ENCODE data around the gene LGALS9.
A peak's percentile ranks its signal among the peaks of the same experiment; 100 is the strongest.
"Not testable (repeated sequence)": the region's sequence is repeated elsewhere in the genome, so short reads cannot be mapped to it uniquely, and the experiment has no call there.

Gene LGALS9

DNA sequence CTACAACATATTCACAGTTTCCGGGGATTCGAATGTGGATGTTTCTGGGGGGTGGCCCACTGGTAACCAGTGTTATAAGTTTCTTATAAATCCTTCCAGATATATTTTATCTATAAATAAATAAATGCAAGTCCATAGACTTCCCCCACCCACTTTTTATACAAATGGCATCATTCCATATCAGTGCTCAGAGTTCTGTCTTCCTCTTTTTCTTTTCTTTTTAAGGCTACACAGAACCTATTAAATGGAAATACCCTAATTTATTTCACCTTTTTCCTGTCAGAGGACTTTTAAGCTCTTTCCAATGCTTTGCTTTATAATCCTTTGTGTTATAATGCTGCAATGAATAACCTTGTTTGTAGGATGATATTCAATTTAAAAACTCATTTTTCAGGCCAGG is 3.8 kb downstream of the LGALS9 start:
- no peak for DNase-seq (ENCODE audit: low read depth)
- TF ChIP-seq, protein P1, sequence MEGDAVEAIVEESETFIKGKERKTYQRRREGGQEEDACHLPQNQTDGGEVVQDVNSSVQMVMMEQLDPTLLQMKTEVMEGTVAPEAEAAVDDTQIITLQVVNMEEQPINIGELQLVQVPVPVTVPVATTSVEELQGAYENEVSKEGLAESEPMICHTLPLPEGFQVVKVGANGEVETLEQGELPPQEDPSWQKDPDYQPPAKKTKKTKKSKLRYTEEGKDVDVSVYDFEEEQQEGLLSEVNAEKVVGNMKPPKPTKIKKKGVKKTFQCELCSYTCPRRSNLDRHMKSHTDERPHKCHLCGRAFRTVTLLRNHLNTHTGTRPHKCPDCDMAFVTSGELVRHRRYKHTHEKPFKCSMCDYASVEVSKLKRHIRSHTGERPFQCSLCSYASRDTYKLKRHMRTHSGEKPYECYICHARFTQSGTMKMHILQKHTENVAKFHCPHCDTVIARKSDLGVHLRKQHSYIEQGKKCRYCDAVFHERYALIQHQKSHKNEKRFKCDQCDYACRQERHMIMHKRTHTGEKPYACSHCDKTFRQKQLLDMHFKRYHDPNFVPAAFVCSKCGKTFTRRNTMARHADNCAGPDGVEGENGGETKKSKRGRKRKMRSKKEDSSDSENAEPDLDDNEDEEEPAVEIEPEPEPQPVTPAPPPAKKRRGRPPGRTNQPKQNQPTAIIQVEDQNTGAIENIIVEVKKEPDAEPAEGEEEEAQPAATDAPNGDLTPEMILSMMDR (IDR thresholded peaks at IDR 0.05; ENCODE audit: low read depth, low read length, missing control alignments) = no peak
- no peak overlapping the region for H3K4me3 ChIP-seq (ENCODE audit: low read depth, low read length)

DNA sequence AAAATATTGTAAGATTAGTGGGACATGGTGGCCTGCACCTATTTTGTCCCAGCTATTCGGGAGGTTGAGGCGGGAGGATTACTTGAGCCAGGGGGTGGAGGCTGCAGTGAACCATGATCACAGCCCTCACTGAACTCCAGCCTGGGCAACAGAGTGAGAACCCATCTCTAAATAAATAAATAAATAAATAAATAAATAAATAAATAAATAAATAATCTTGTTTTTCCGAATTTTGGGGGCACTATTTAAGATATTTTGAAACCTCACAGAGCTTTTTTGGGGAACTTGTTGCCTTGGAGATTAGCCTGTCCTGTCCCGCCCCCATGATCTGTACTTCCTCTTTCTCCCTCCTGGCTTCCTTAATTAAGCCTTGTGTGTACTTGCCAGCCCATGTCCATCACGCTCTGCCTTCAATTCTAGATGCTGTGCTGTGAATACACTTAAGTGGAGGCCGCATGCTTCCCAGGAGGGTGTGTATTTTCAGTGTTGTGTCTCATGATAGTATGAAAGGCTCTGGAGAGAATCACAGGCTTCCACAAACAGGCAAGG is 4.4 kb downstream of the LGALS9 start:
- no peak overlapping the region for H3K4me3 ChIP-seq (ENCODE audit: low read depth, low read length)
- DNase-seq (ENCODE audit: low read depth) = peak; percentile 29
- TF ChIP-seq, protein P1 (IDR thresholded peaks at IDR 0.05; ENCODE audit: low read depth, low read length, missing control alignments) = no peak

DNA sequence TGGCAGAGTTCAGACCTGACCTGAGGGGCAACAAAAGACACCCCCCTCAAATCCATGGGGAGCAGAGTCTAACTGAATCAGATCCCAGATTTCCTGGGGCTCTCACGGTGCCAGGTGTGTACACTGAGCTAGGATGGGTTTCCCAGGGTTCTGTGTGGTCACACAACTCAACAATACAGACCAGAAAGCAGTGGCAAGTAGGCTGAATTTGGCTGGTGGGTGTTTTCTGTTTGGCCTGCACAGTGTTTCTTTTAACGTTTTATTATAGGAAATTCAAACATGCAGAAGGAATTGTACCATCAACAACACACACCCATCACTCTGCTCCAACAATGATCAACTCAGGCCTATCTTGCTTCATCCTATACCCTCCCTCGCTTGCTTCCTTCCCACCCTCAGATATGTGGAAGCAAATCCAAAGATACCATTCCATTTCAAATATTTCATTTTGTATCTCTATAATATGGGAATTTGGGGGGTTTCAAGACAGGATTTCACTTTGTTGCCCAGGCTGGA is 5.1 kb downstream of the LGALS9 start:
- not testable (repeated sequence) for DNase-seq (ENCODE audit: low read depth); H3K4me3 ChIP-seq (ENCODE audit: low read depth, low read length)

DNA sequence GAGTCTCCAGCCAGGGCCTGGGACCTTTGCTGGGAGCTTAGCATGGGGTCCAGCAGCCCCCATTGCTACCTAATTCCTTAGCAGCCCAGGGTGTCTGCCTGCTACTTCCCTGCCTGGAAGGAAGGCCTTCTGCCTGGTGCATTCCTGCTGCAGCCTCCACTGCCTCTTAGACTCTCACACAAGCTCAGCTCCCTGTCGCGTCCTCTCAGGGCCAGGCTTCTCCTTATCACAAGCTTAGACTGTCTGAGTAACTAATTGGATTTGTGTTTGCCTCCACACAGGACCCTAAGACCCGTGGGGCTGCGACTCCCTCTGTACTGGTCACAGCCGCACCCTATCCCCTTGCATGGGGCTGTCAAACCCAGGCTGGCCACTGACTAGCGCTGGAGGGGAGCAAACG is 6.8 kb downstream of the LGALS9 start:
- H3K4me3 ChIP-seq (ENCODE audit: low read depth, low read length); DNase-seq (ENCODE audit: low read depth): not testable (repeated sequence)

DNA sequence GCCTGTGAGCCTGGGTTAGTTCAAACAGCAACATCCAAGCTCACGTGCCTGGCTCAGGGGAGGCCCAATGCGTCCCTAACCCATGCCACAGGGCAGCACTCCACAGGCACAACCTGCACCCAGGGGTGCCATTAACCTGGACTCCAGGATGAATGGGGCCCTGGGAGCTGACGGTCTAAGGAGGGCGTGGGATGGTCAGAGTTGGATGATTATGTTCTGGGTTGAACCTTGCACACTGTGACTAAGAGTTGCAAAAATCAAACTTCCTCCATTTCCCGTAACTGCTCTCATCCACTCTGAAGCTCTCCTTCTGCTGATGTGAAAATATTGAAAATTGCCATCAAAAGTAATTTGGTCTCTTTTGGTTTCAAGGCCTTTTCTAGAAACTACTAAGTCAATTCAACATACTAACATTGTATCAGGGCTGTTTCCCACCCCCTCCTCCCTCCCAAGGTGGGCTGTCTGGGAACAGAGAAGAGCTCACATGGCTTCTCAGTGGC is 7.5 kb downstream of the LGALS9 start:
- not testable (repeated sequence) for H3K4me3 ChIP-seq (ENCODE audit: low read depth, low read length); DNase-seq (ENCODE audit: low read depth)

DNA sequence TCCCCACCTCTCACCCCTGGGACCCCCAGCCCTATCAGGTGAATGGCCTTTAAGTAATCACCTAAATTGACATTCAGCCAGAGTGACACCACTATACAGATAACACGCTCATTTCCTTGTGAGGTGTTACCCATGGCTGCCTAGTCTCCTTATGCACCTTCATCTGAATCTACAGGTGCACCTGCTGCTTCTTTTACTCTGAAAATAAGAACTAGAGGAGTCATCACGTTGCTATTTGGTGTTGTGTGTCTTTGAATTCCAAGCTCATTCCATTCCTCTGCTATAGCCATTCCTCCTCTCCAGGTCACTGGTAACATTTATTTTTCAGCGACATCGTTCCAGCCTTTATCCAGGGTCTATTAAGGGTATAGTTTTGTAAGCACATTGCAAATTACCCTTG is 9.8 kb downstream of the LGALS9 start:
- TF ChIP-seq, protein P1 (IDR thresholded peaks at IDR 0.05; ENCODE audit: low read depth, low read length, missing control alignments) = no peak
- no peak for DNase-seq (ENCODE audit: low read depth)
- no peak overlapping the region for H3K4me3 ChIP-seq (ENCODE audit: low read depth, low read length)

DNA sequence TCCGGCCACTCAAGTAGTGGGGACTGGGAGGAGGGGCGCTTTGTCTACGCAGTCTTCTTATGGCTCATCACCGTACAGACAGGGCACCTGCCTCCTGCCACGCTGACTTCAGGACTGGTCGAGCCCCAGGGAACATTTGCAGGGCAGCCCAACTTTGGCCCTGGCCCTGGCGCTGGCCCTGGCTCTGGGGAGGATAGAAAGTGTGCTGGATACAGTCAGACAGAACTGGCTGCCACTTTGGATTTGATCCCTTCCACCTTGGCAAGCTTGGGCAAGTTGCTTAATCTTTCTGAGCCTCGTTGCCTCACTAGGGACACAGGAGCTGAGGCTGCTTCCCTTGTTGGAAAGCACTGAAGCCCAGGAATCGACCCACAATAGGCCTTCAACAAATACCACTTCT is 13.6 kb downstream of the LGALS9 start:
- TF ChIP-seq, protein P1 (IDR thresholded peaks at IDR 0.05; ENCODE audit: low read depth, low read length, missing control alignments) = no peak
- DNase-seq (ENCODE audit: low read depth) = no peak
- H3K4me3 ChIP-seq (ENCODE audit: low read depth, low read length) = no peak overlapping the region

DNA sequence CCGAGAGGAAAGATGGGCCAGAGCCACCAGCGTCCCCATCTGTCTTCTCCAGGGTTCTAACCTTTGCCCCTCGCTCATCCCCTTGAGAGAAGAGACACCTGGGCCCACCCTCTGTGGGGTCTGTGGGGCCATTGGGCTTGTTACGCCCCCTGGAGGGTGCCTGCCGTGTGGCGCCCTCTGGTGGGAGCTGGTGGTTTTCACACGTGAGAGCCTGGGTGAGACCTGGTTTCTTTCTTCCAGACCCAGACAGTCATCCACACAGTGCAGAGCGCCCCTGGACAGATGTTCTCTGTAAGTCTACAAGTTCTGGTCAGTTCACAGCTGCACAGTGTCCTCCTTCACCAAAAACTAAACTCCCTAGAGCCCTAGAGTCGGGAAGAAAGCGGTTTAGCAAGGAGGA is 14.6 kb downstream of the LGALS9 start:
- DNase-seq (ENCODE audit: low read depth); H3K4me3 ChIP-seq (ENCODE audit: low read depth, low read length): not testable (repeated sequence)
- TF ChIP-seq, protein P1 (IDR thresholded peaks at IDR 0.05; ENCODE audit: low read depth, low read length, missing control alignments) = peak; percentile 13

Data from GM12864 (cell line).